GM18508 (cell line): Measurements from ENCODE around the gene FEN1.

Source experiments
- ATAC-seq: cut with Tn5 transposase; IDR thresholded peaks from one replicate; pipeline ENCODE4 v1.9.1; 2021; ENCODE audit warnings: moderate number of reproducible peaks; ENCODE audit not compliant: insufficient read depth, unreplicated experiment

The FEN1 gene, protein sequence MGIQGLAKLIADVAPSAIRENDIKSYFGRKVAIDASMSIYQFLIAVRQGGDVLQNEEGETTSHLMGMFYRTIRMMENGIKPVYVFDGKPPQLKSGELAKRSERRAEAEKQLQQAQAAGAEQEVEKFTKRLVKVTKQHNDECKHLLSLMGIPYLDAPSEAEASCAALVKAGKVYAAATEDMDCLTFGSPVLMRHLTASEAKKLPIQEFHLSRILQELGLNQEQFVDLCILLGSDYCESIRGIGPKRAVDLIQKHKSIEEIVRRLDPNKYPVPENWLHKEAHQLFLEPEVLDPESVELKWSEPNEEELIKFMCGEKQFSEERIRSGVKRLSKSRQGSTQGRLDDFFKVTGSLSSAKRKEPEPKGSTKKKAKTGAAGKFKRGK

DNA sequence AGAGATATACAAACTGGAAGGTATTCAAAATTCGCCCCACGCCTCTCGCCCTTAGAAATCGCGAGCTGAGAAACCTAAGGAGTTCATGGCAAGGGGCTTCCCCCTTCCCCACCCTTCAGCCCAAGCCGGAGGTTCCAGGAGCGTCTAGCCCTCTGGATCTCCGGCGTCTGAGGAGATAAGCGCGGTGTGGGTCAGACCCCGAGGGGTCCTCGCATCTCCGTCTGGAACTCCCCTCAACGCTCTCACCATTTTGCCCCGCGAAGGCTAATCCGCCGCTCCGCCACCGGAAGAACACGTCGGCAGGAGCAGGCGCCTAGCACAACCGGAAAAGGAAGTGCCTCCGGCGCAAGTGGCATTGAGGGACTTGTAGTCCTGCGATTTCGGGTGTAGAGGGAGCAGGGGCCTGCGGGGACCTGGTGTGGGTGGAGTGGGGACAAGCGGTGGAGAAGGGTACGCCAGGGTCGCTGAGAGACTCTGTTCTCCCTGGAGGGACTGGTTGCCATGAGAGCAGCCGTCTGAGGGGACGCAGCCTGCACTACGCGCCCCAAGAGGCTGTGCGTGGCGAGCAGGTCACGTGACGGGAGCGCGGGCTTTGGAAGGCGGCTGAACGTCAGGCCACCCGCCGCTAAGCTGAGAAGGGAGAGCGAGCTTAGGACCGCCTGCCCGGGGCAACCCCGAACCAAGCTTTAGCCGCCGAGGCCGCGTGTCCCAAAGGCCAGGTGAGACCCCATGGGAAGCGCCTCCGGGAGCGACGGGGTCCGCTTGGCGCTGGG is at the start of gene FEN1, which contains the start of gene TMEM258:
TSS of gene FEN1 (plus strand) at position 602 of the 773 bp plus-strand sequence. CDS start 2,451 bp downstream, outside the sequence.
TSS of gene TMEM258 (minus strand) at position 290 of the 773 bp plus-strand sequence. CDS start at position 249, 41 bp downstream.
- ATAC-seq = peak; percentile 44

DNA sequence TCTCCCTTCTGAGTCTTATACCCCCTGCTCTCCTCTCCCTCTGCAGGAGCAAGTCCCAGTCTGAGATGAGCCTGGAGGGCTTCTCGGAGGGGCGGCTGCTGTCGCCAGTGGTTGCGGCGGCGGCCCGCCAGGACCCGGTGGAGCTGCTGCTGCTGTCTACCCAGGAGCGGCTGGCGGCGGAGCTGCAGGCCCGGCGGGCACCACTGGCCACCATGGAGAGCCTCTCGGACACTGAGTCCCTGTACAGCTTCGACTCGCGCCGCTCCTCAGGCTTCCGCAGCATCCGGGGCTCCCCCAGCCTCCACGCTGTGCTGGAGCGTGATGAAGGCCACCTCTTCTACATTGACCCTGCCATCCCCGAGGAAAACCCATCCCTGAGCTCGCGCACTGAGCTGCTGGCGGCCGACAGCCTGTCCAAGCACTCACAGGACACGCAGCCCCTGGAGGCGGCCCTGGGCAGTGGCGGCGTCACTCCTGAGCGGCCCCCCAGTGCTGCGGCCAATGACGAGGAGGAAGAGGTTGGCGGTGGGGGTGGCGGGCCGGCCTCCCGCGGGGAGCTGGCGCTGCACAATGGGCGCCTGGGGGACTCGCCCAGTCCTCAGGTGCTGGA is 49.1 kb upstream of the FEN1 start:
- no peak for ATAC-seq

DNA sequence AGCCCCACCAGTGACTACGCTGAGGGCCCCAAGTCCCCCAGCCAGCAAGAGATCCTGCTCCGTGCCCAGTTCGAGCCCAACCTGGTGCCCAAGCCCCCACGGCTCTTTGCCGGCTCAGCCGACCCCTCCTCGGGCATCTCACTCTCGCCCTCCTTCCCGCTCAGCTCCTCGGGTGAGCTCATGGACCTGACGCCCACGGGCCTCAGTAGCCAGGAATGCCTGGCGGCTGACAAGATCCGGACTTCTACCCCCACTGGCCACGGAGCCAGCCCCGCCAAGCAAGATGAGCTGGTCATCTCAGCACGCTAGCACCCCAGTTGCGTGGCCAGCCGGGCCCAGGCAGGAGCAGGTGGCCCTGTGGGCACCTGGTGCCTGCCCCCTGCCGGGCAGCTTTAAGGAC is 48.5 kb upstream of the FEN1 start:
- no peak for ATAC-seq

DNA sequence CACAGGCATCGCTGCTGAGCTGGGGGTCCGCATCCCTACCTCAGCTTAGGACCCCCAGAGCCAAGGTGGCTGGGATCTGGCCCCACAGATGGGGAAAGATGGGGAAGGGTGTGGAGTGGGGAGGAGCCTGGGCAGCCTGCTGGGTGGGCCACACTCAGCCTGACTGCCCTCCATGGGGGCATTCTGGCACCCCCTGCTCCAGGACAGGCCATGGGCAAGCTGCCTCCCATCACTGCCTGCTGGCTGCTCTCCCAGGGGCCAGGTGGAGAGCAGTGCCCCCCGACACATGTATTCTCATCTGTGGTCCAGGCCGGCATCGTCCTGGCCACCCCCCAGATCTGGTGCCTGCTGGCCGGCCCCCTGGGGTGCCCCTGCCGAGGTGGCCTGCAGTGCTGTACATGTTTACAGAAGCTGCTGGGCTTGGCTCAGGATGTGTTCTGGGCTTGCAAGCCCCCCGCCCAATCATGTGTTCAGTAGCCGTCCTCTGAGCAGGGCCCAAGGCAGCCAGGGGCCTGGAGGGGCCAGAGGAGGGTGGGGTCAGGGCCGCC is 48.0 kb upstream of the FEN1 start:
- no peak for ATAC-seq

- ATAC-seq = no peak
Measured at GRCh38 chr11:61745781-61746441, 46.8 kb upstream of the FEN1 start.

DNA sequence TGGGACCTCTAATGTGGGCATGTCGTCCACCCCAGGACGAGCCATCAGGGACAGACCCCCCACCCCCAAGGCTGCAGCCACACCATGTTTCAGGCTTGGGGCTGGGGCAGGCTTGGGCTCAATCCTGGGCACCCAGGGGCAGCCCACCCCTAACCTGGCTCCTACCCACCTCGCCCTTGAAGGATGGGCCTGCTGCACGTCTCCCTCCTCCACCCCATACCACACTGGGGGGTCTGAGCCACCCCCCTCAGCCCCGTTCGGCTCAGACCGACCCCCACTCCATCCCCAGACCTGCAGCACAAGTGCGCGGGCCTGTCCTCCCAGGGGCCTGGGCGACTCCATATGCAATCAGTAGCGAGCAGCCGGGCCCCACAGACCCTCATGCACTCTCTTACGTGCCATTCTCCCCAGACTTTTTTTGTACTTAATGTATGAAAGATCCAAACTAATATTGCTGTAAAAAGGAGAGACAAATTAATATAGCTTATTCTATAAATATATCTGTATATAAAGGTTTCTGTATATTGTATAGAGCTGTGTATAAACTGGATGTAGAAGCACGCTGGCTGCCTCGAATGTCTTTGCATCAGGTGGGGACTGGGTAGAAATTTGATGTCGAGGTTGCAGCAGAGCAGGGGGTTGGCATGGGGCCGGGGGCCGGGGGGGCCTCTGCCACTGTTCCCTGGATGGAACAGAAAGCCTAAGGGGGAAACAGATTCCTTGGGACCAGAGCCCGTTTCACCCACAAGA is 46.1 kb upstream of the FEN1 start:
- no peak for ATAC-seq

DNA sequence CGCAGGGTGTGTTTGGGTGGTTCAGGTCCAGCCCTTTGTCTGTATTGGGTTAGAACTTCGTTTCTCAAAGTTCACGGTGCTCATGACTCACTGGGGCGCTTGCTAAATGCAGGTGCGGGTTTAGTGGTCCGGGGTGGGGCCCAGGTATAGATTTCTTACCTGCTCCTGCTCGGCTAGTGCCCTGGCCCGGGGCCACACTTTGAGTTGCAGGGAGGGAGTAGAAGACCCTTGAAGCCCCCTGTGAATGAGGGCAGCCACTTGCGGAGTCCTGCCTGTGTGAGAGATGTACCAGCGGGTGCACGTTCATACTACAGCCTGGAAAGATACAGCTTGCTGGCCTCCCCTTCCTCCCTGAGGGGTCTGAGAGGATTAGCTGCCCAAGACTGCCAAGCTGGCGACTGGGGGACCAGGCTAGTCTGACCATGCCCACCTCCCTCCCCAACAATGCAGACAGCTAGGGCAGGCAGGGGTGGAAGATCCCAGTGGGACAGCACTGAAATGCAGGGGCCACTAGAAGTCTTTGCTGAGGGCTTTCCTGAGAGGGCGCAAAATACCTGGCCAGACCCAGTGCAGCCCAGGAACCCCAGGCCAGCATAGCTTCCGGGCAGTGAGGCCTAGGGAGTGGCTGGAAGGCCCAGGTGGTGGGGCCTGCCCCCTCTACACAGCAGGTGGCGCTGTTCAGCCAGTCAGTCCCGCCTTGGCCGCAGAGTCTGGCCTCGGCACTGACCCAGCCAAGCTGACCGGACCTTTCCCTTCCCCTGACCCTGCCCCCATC is 45.3 kb upstream of the FEN1 start:
- ATAC-seq = no peak

DNA sequence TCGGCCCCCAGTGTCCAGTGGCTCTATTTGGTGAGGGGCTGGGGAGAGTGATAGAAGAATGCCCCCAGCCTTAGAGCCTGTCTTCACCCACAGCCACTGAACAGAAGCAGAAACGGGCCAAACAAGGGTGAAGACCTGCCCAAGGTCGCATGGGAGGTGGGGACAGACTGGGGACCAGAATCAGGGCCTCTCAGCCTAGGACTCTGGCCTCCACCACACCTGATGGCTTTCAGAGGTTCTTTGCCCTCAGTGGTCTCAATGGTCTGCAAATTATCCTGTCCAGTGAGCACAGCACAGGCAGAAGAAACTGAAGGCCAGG is 44.8 kb upstream of the FEN1 start:
- ATAC-seq = no peak

GRCh38 chr11:61749591-61750217 is 43.0 kb upstream of the FEN1 start:
- ATAC-seq = no peak

GRCh38 chr11:61750631-61751273 is 42.0 kb upstream of the FEN1 start:
- ATAC-seq = no peak

- no peak for ATAC-seq
Measured at GRCh38 chr11:61751384-61751783, 41.3 kb upstream of the FEN1 start.

- no peak for ATAC-seq
Measured at GRCh38 chr11:61752117-61752924, 40.4 kb upstream of the FEN1 start, which contains the start of gene MYRF. Gene MYRF, plus strand, starts transcription at chr11:61752636. Its CDS starts 109 bp downstream, at chr11:61752745.

GRCh38 chr11:61752925-61753521 is 39.7 kb upstream of the FEN1 start:
- ATAC-seq = no peak

- no peak for ATAC-seq
Measured at GRCh38 chr11:61753672-61754071, 39.0 kb upstream of the FEN1 start.

- no peak for ATAC-seq
Measured at GRCh38 chr11:61754534-61755482, 37.9 kb upstream of the FEN1 start.

DNA sequence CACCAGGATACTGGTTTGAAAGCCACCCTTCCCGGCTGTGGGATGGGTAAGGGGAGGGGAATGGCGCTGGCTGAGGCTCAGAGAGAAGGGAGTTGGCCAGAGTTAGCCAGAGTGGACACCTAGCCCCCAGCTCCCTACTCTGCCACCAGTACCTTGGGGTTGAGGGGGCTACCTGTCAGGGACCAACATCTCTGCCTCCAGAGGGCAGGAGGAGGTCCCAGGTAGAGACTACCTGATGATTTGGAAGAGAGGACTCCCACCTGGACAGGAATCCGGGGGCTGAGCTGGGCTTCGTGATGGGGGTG is 36.6 kb upstream of the FEN1 start:
- ATAC-seq = no peak
